ENCODE measurements around the gene TUBA4A.
"Not testable (repeated sequence)": the region's sequence is repeated elsewhere in the genome, so short reads cannot be mapped to it uniquely, and the experiment has no call there.

The TUBA4A gene

GRCh38 chr2:219253753-219254589, at the start of gene TUBA4A:
TUBA4A (minus strand) TSS chr2:219253918; CDS start chr2:219253858, 60 bp downstream.
- peak; percentile 70 for DNase-seq

GRCh38 chr2:219302412-219302968, 48.8 kb upstream of the TUBA4A start:
- DNase-seq: no peak

GRCh38 chr2:219300022-219300421, 46.3 kb upstream of the TUBA4A start:
- DNase-seq: no peak

- no peak for DNase-seq
Measured at GRCh38 chr2:219299372-219299760, 45.6 kb upstream of the TUBA4A start.

- peak; percentile 95 for DNase-seq
Measured at GRCh38 chr2:219298759-219299371, 45.1 kb upstream of the TUBA4A start.

- no peak for DNase-seq
Measured at GRCh38 chr2:219297766-219298456, 44.2 kb upstream of the TUBA4A start.

GRCh38 chr2:219296631-219297391, 43.1 kb upstream of the TUBA4A start:
- DNase-seq: no peak

GRCh38 chr2:219296142-219296541, 42.4 kb upstream of the TUBA4A start:
- no peak for DNase-seq

GRCh38 chr2:219294356-219295351, 40.9 kb upstream of the TUBA4A start:
- DNase-seq: peak; percentile 94

GRCh38 chr2:219293736-219294231, 40.1 kb upstream of the TUBA4A start:
- DNase-seq: no peak

- no peak for DNase-seq
Measured at GRCh38 chr2:219292616-219293015, 38.9 kb upstream of the TUBA4A start.

GRCh38 chr2:219291910-219292490, 38.3 kb upstream of the TUBA4A start:
- no peak for DNase-seq

- no peak for DNase-seq
Measured at GRCh38 chr2:219291394-219291793, 37.7 kb upstream of the TUBA4A start.

GRCh38 chr2:219290381-219291171, 36.9 kb upstream of the TUBA4A start:
- no peak for DNase-seq

- peak; percentile 62 for DNase-seq
Measured at GRCh38 chr2:219289537-219290361, 36.0 kb upstream of the TUBA4A start.

- DNase-seq: no peak
Measured at GRCh38 chr2:219289195-219289536, 35.4 kb upstream of the TUBA4A start.

GRCh38 chr2:219287580-219288265, 34.0 kb upstream of the TUBA4A start:
- no peak for DNase-seq

GRCh38 chr2:219287116-219287440, 33.4 kb upstream of the TUBA4A start:
- not testable (repeated sequence) for DNase-seq

Measured in eye (tissue), 1 donor.